ENCODE results near the gene DEF6. TPM values are rescaled to one million over a fixed set of nuclear protein-coding genes. Genes with fewer than 3 reads are reported as not detected.

The DEF6 gene
- polyA plus RNA-seq, 1 of the 3 experiments (the other 2 are of a cell fraction), result 0.13 TPM

GRCh38 chr6:35258336-35258735 lies 39.3 kb upstream of the DEF6 start:
- Histone ChIP-seq H3K9me3 (no peaks in the 10 kb centered on the region), H4K20me1 (ENCODE audit: insufficient read depth) (no peaks in the 10 kb centered on the region), H3K4me1 (ENCODE audit: control insufficient read depth in 1 of 2, insufficient read depth in 2 of 2, low read depth in 1 of 2, low read length in 1 of 2) (peaks cover 13 to 14% of the 10 kb centered on the region in 2 experiments; a peak in 3 of 4 replicates), H3F3A (replicated peaks; ENCODE audit: insufficient read depth) (peaks cover 14% of the 10 kb centered on the region), H3K27ac (ENCODE audit: low read depth in 2 of 2, low read length in 1 of 2) (peak overlapping the region; percentile 79 to 81; a peak in 3 of 4 replicates), H3K9me2 (no peaks in the 10 kb centered on the region), H3K4me3 (ENCODE audit: low read depth in 2 of 2, low read length in 1 of 2) (peak overlapping the region; percentile 80 to 95), H3K9ac (peak overlapping the region; percentile 77), H3K79me2 (ENCODE audit: insufficient read depth) (peaks cover 61% of the 10 kb centered on the region), H3K4me2 (peak overlapping the region; percentile 87), H3K27me3 (ENCODE audit: insufficient read depth) (no peaks in the 10 kb centered on the region), H2AFZ (ENCODE audit: low read depth) (peak overlapping the region; percentile 81), H3K36me3 (replicated peaks in 1 of 2; ENCODE audit: control insufficient read depth in 1 of 2, insufficient read depth in 2 of 2, low read length in 1 of 2) (peaks cover 3 to 8% of the 10 kb centered on the region in 2 experiments)
- ChIA-PET CTCF (interaction anchor here (1.1 to 5.9 kb wide), 7 partner anchors 12 to 112 kb away, joined by 3 to 54 read pairs (median 4); no protein-coding TSS in a partner anchor), POLR2A (interaction anchor here (1.1 to 1.6 kb wide), 2 partner anchors 8 to 11 kb away, joined by 3 to 6 read pairs; no protein-coding TSS in a partner anchor)
- DNase-seq, result no peak
- WGBS (ENCODE audit: low lambda C conversion rate), result 46% methylated on average over 7 of the region's 7 CpGs
- TF ChIP-seq MXI1 (IDR thresholded peaks at IDR 0.05; ENCODE audit: low read depth, low read length) (no peak), EZH2phosphoT487 (IDR thresholded peaks at IDR 0.05; ENCODE audit: borderline replicate concordance, low read depth) (no peak), EP300 (IDR thresholded peaks at IDR 0.05; ENCODE audit: borderline replicate concordance in 1 of 2, low read depth in 1 of 2, low read length in 1 of 2) (no peak), RXRA (IDR thresholded peaks at IDR 0.05; ENCODE audit: borderline replicate concordance, low read depth) (no peak), PBX3 (IDR thresholded peaks at IDR 0.05) (no peak), FOXM1 (IDR thresholded peaks at IDR 0.05; ENCODE audit: low read depth) (no peak), FOXJ3 (CRISPR knock-in tag; IDR thresholded peaks at IDR 0.05) (no peak), NRF1 (IDR thresholded peaks at IDR 0.05; ENCODE audit: low read depth, low read length) (no peak), ELF1 (IDR thresholded peaks at IDR 0.05) (no peak), GATA2 (CRISPR knock-in tag; IDR thresholded peaks at IDR 0.05) (no peak), RAD21 (IDR thresholded peaks at IDR 0.05; ENCODE audit: low read length) (no peak), USF2 (IDR thresholded peaks at IDR 0.05; ENCODE audit: borderline replicate concordance, low read depth, low read length) (no peak), TEAD4 (IDR thresholded peaks at IDR 0.05; ENCODE audit: borderline replicate concordance, insufficient read depth) (no peak), TAF1 (IDR thresholded peaks at IDR 0.05; ENCODE audit: borderline replicate concordance, low read depth, low read length) (no peak)
- TF ChIP-seq, protein P1, sequence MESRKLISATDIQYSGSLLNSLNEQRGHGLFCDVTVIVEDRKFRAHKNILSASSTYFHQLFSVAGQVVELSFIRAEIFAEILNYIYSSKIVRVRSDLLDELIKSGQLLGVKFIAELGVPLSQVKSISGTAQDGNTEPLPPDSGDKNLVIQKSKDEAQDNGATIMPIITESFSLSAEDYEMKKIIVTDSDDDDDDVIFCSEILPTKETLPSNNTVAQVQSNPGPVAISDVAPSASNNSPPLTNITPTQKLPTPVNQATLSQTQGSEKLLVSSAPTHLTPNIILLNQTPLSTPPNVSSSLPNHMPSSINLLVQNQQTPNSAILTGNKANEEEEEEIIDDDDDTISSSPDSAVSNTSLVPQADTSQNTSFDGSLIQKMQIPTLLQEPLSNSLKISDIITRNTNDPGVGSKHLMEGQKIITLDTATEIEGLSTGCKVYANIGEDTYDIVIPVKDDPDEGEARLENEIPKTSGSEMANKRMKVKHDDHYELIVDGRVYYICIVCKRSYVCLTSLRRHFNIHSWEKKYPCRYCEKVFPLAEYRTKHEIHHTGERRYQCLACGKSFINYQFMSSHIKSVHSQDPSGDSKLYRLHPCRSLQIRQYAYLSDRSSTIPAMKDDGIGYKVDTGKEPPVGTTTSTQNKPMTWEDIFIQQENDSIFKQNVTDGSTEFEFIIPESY (IDR thresholded peaks at IDR 0.05; ENCODE audit: borderline replicate concordance, low read depth), result no peak
- TF ChIP-seq, protein P2, sequence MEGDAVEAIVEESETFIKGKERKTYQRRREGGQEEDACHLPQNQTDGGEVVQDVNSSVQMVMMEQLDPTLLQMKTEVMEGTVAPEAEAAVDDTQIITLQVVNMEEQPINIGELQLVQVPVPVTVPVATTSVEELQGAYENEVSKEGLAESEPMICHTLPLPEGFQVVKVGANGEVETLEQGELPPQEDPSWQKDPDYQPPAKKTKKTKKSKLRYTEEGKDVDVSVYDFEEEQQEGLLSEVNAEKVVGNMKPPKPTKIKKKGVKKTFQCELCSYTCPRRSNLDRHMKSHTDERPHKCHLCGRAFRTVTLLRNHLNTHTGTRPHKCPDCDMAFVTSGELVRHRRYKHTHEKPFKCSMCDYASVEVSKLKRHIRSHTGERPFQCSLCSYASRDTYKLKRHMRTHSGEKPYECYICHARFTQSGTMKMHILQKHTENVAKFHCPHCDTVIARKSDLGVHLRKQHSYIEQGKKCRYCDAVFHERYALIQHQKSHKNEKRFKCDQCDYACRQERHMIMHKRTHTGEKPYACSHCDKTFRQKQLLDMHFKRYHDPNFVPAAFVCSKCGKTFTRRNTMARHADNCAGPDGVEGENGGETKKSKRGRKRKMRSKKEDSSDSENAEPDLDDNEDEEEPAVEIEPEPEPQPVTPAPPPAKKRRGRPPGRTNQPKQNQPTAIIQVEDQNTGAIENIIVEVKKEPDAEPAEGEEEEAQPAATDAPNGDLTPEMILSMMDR (IDR thresholded peaks at IDR 0.05), result no peak
- TF ChIP-seq, protein P3, sequence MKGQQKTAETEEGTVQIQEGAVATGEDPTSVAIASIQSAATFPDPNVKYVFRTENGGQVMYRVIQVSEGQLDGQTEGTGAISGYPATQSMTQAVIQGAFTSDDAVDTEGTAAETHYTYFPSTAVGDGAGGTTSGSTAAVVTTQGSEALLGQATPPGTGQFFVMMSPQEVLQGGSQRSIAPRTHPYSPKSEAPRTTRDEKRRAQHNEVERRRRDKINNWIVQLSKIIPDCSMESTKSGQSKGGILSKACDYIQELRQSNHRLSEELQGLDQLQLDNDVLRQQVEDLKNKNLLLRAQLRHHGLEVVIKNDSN (IDR thresholded peaks at IDR 0.05; ENCODE audit: borderline replicate concordance, low read depth), result no peak
- TF ChIP-seq, protein P4, sequence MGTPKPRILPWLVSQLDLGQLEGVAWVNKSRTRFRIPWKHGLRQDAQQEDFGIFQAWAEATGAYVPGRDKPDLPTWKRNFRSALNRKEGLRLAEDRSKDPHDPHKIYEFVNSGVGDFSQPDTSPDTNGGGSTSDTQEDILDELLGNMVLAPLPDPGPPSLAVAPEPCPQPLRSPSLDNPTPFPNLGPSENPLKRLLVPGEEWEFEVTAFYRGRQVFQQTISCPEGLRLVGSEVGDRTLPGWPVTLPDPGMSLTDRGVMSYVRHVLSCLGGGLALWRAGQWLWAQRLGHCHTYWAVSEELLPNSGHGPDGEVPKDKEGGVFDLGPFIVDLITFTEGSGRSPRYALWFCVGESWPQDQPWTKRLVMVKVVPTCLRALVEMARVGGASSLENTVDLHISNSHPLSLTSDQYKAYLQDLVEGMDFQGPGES (IDR thresholded peaks at IDR 0.05; ENCODE audit: low read depth, low read length), result no peak
